ENCODE measurements around the gene ANKFN1.
"Not testable (repeated sequence)": the region's sequence is repeated elsewhere in the genome, so short reads cannot be mapped to it uniquely, and the experiment has no call there.

The ANKFN1 gene

GRCh38 chr17:56395787-56396186 lies 242.5 kb downstream of the ANKFN1 start:
- no peaks in the 10 kb centered on the region for H3K9me3 ChIP-seq (ENCODE audit: control extremely low read depth in 1 of 5, control insufficient read depth in 4 of 5, insufficient read depth in 2 of 5, low read depth in 1 of 5, low read length in 4 of 5)
- no peak for DNase-seq
- CTCF ChIA-PET: no interaction called here
- WGBS (ENCODE audit: insufficient coverage): 100% methylated on average over 2 of the region's 5 CpGs
- H3K27ac ChIP-seq (ENCODE audit: insufficient read depth in 1 of 2, low read depth in 1 of 2, low read length in 2 of 2, poor library complexity in 1 of 2, severe bottlenecking in 2 of 2): no peak overlapping the region
- POLR2A ChIA-PET: no interaction called here
- no peaks in the 10 kb centered on the region for H3K36me3 ChIP-seq (ENCODE audit: control insufficient read depth in 4 of 4, insufficient read depth in 4 of 4, low read length in 3 of 4)
- no peaks in the 10 kb centered on the region for H3K27me3 ChIP-seq (replicated peaks in 2 of 5; ENCODE audit: control insufficient read depth in 4 of 5, insufficient read depth in 5 of 5, low read length in 4 of 5)
- H3K4me1 ChIP-seq (ENCODE audit: control extremely low read depth in 1 of 4, control insufficient read depth in 4 of 4, insufficient read depth in 4 of 4, low read length in 3 of 4): peaks cover 0 to 6% (median 0%) of the 10 kb centered on the region in 4 experiments
- H3K4me3 ChIP-seq (ENCODE audit: control insufficient read depth in 1 of 7, extremely low read depth in 1 of 7, insufficient read depth in 4 of 7, low read depth in 2 of 7, low read length in 6 of 7): no peak overlapping the region

GRCh38 chr17:56407086-56407485 lies 253.8 kb downstream of the ANKFN1 start:
- Histone ChIP-seq H3K27ac (ENCODE audit: insufficient read depth in 1 of 2, low read depth in 1 of 2, low read length in 2 of 2, poor library complexity in 1 of 2, severe bottlenecking in 2 of 2) (no peak overlapping the region), H3K4me3 (ENCODE audit: control insufficient read depth in 1 of 7, extremely low read depth in 1 of 7, insufficient read depth in 4 of 7, low read depth in 2 of 7, low read length in 6 of 7) (no peak overlapping the region), H3K9me3 (ENCODE audit: control extremely low read depth in 1 of 5, control insufficient read depth in 4 of 5, insufficient read depth in 2 of 5, low read depth in 1 of 5, low read length in 4 of 5) (peaks cover 0 to 3% (median 0%) of the 10 kb centered on the region in 5 experiments), H3K4me1 (ENCODE audit: control extremely low read depth in 1 of 4, control insufficient read depth in 4 of 4, insufficient read depth in 4 of 4, low read length in 3 of 4) (peaks cover 0 to 6% (median 0%) of the 10 kb centered on the region in 4 experiments), H3K27me3 (replicated peaks in 2 of 5; ENCODE audit: control insufficient read depth in 4 of 5, insufficient read depth in 5 of 5, low read length in 4 of 5) (no peaks in the 10 kb centered on the region), H3K36me3 (ENCODE audit: control insufficient read depth in 4 of 4, insufficient read depth in 4 of 4, low read length in 3 of 4) (no peaks in the 10 kb centered on the region)
- ChIA-PET CTCF (interaction anchor here (1.1 kb wide), 1 partner anchor 24 kb away, joined by 3 read pairs; no protein-coding TSS in a partner anchor), POLR2A (no interaction called here)
- no CpG with 5 or more reads among the region's 1 CpG for WGBS (ENCODE audit: insufficient coverage)
- DNase-seq: no peak

- POLR2A ChIA-PET: not testable (repeated sequence)
- WGBS (ENCODE audit: insufficient coverage): 95% methylated on average over 2 of the region's 2 CpGs
Measured at GRCh38 chr17:56412356-56412755, 259.1 kb downstream of the ANKFN1 start.

GRCh38 chr17:56416682-56417351 lies 263.5 kb downstream of the ANKFN1 start:
- Histone ChIP-seq H3K27ac (ENCODE audit: insufficient read depth in 1 of 2, low read depth in 1 of 2, low read length in 2 of 2, poor library complexity in 1 of 2, severe bottlenecking in 2 of 2) (no peak overlapping the region), H3K27me3 (replicated peaks in 2 of 5; ENCODE audit: control insufficient read depth in 4 of 5, insufficient read depth in 5 of 5, low read length in 4 of 5) (no peaks in the 10 kb centered on the region), H3K4me1 (ENCODE audit: control extremely low read depth in 1 of 4, control insufficient read depth in 4 of 4, insufficient read depth in 4 of 4, low read length in 3 of 4) (no peaks in the 10 kb centered on the region), H3K9me3 (ENCODE audit: control extremely low read depth in 1 of 5, control insufficient read depth in 4 of 5, insufficient read depth in 2 of 5, low read depth in 1 of 5, low read length in 4 of 5) (peaks cover 0 to 7% (median 0%) of the 10 kb centered on the region in 5 experiments), H3K36me3 (ENCODE audit: control insufficient read depth in 4 of 4, insufficient read depth in 4 of 4, low read length in 3 of 4) (no peaks in the 10 kb centered on the region), H3K4me3 (ENCODE audit: control insufficient read depth in 1 of 7, extremely low read depth in 1 of 7, insufficient read depth in 4 of 7, low read depth in 2 of 7, low read length in 6 of 7) (no peak overlapping the region)
- no peak for DNase-seq
- ChIA-PET POLR2A (no interaction called here), CTCF (no interaction called here)
- WGBS (ENCODE audit: insufficient coverage): 88% methylated on average over 3 of the region's 5 CpGs

More at GRCh38 chr17:56412356-56412755, 259.1 kb downstream of the ANKFN1 start:
- H3K27ac ChIP-seq (ENCODE audit: insufficient read depth in 1 of 2, low read depth in 1 of 2, low read length in 2 of 2, poor library complexity in 1 of 2, severe bottlenecking in 2 of 2); CTCF ChIA-PET; DNase-seq; H3K4me1 ChIP-seq (ENCODE audit: control extremely low read depth in 1 of 4, control insufficient read depth in 4 of 4, insufficient read depth in 4 of 4, low read length in 3 of 4); H3K27me3 ChIP-seq (replicated peaks in 2 of 5; ENCODE audit: control insufficient read depth in 4 of 5, insufficient read depth in 5 of 5, low read length in 4 of 5); H3K36me3 ChIP-seq (ENCODE audit: control insufficient read depth in 4 of 4, insufficient read depth in 4 of 4, low read length in 3 of 4); H3K4me3 ChIP-seq (ENCODE audit: control insufficient read depth in 1 of 7, extremely low read depth in 1 of 7, insufficient read depth in 4 of 7, low read depth in 2 of 7, low read length in 6 of 7); H3K9me3 ChIP-seq (ENCODE audit: control extremely low read depth in 1 of 5, control insufficient read depth in 4 of 5, insufficient read depth in 2 of 5, low read depth in 1 of 5, low read length in 4 of 5): not testable (repeated sequence)

GRCh38 chr17:56424005-56424404 lies 270.7 kb downstream of the ANKFN1 start:
- no peaks in the 10 kb centered on the region for H3K36me3 ChIP-seq (ENCODE audit: control insufficient read depth in 4 of 4, insufficient read depth in 4 of 4, low read length in 3 of 4)
- H3K4me1 ChIP-seq (ENCODE audit: control extremely low read depth in 1 of 4, control insufficient read depth in 4 of 4, insufficient read depth in 4 of 4, low read length in 3 of 4): peaks cover under 1 to 4% (median 3%) of the 10 kb centered on the region in 4 experiments
- no peak overlapping the region for H3K27ac ChIP-seq (ENCODE audit: insufficient read depth in 1 of 2, low read depth in 1 of 2, low read length in 2 of 2, poor library complexity in 1 of 2, severe bottlenecking in 2 of 2)
- POLR2A ChIA-PET: no interaction called here
- H3K9me3 ChIP-seq (ENCODE audit: control extremely low read depth in 1 of 5, control insufficient read depth in 4 of 5, insufficient read depth in 2 of 5, low read depth in 1 of 5, low read length in 4 of 5): no peaks in the 10 kb centered on the region
- DNase-seq: no peak
- CTCF ChIA-PET: no interaction called here
- H3K4me3 ChIP-seq (ENCODE audit: control insufficient read depth in 1 of 7, extremely low read depth in 1 of 7, insufficient read depth in 4 of 7, low read depth in 2 of 7, low read length in 6 of 7): no peak overlapping the region
- H3K27me3 ChIP-seq (replicated peaks in 2 of 5; ENCODE audit: control insufficient read depth in 4 of 5, insufficient read depth in 5 of 5, low read length in 4 of 5): no peaks in the 10 kb centered on the region
- 100% methylated on average over 1 of the region's 2 CpGs for WGBS (ENCODE audit: insufficient coverage)

GRCh38 chr17:56424543-56425044 lies 271.3 kb downstream of the ANKFN1 start:
- WGBS (ENCODE audit: insufficient coverage): 100% methylated on average over 1 of the region's 2 CpGs
- H3K4me3 ChIP-seq (ENCODE audit: control insufficient read depth in 1 of 7, extremely low read depth in 1 of 7, insufficient read depth in 4 of 7, low read depth in 2 of 7, low read length in 6 of 7): no peak overlapping the region
- no peak for DNase-seq

GRCh38 chr17:56425483-56425882 lies 272.2 kb downstream of the ANKFN1 start:
- ChIA-PET CTCF (no interaction called here), POLR2A (no interaction called here)
- Histone ChIP-seq H3K9me3 (ENCODE audit: control extremely low read depth in 1 of 5, control insufficient read depth in 4 of 5, insufficient read depth in 2 of 5, low read depth in 1 of 5, low read length in 4 of 5) (no peaks in the 10 kb centered on the region), H3K27me3 (replicated peaks in 2 of 5; ENCODE audit: control insufficient read depth in 4 of 5, insufficient read depth in 5 of 5, low read length in 4 of 5) (no peaks in the 10 kb centered on the region), H3K4me1 (ENCODE audit: control extremely low read depth in 1 of 4, control insufficient read depth in 4 of 4, insufficient read depth in 4 of 4, low read length in 3 of 4) (peaks cover 3 to 7% (median 4%) of the 10 kb centered on the region in 4 experiments), H3K36me3 (ENCODE audit: control insufficient read depth in 4 of 4, insufficient read depth in 4 of 4, low read length in 3 of 4) (no peaks in the 10 kb centered on the region), H3K4me3 (ENCODE audit: control insufficient read depth in 1 of 7, extremely low read depth in 1 of 7, insufficient read depth in 4 of 7, low read depth in 2 of 7, low read length in 6 of 7) (no peak overlapping the region), H3K27ac (ENCODE audit: insufficient read depth in 1 of 2, low read depth in 1 of 2, low read length in 2 of 2, poor library complexity in 1 of 2, severe bottlenecking in 2 of 2) (no peak overlapping the region)
- DNase-seq: no peak
- 87% methylated on average over 2 of the region's 4 CpGs for WGBS (ENCODE audit: insufficient coverage)

More at GRCh38 chr17:56424543-56425044, 271.3 kb downstream of the ANKFN1 start:
- CTCF ChIA-PET: no interaction called here
- Histone ChIP-seq H3K27me3 (replicated peaks in 2 of 5; ENCODE audit: control insufficient read depth in 4 of 5, insufficient read depth in 5 of 5, low read length in 4 of 5) (no peaks in the 10 kb centered on the region), H3K27ac (ENCODE audit: insufficient read depth in 1 of 2, low read depth in 1 of 2, low read length in 2 of 2, poor library complexity in 1 of 2, severe bottlenecking in 2 of 2) (no peak overlapping the region), H3K9me3 (ENCODE audit: control extremely low read depth in 1 of 5, control insufficient read depth in 4 of 5, insufficient read depth in 2 of 5, low read depth in 1 of 5, low read length in 4 of 5) (no peaks in the 10 kb centered on the region), H3K4me1 (ENCODE audit: control extremely low read depth in 1 of 4, control insufficient read depth in 4 of 4, insufficient read depth in 4 of 4, low read length in 3 of 4) (peaks cover 2 to 4% (median 3%) of the 10 kb centered on the region in 4 experiments), H3K36me3 (ENCODE audit: control insufficient read depth in 4 of 4, insufficient read depth in 4 of 4, low read length in 3 of 4) (no peaks in the 10 kb centered on the region)
- POLR2A ChIA-PET: no interaction called here
